ENCODE results near the gene VPS37B.
A peak's percentile ranks its signal among the peaks of the same experiment; 100 is the strongest.

The VPS37B gene

GRCh38 chr12:122865268-122866231 lies 30.4 kb downstream of the VPS37B start:
- H3K27ac ChIP-seq: no peak overlapping the region
- TF ChIP-seq ZFX (IDR thresholded peaks at IDR 0.05): no peak
- peak; percentile 65 for TF ChIP-seq CTCF (conservative IDR thresholded peaks at IDR 0.05)

- no peak overlapping the region for H3K27ac ChIP-seq
- no peak for TF ChIP-seq CTCF (conservative IDR thresholded peaks at IDR 0.05)
- no peak for TF ChIP-seq ZFX (IDR thresholded peaks at IDR 0.05)
Observed at GRCh38 chr12:122864894-122865253, 31.1 kb downstream of the VPS37B start.

GRCh38 chr12:122862872-122863701 lies 32.8 kb downstream of the VPS37B start:
- peak overlapping the region; percentile 68 for H3K27ac ChIP-seq
- TF ChIP-seq CTCF (conservative IDR thresholded peaks at IDR 0.05) (no peak), ZFX (IDR thresholded peaks at IDR 0.05) (no peak)

GRCh38 chr12:122862110-122862634 lies 33.8 kb downstream of the VPS37B start:
- no peak for TF ChIP-seq CTCF (conservative IDR thresholded peaks at IDR 0.05)
- no peak for TF ChIP-seq ZFX (IDR thresholded peaks at IDR 0.05)
- H3K27ac ChIP-seq: peak overlapping the region; percentile 68

GRCh38 chr12:122861587-122861970 lies 34.3 kb downstream of the VPS37B start:
- no peak overlapping the region; the same call in 1 of the 2 replicates for H3K27ac ChIP-seq
- no peak for TF ChIP-seq ZFX (IDR thresholded peaks at IDR 0.05)
- TF ChIP-seq CTCF (conservative IDR thresholded peaks at IDR 0.05): no peak

- TF ChIP-seq CTCF (conservative IDR thresholded peaks at IDR 0.05): no peak
- no peak for TF ChIP-seq ZFX (IDR thresholded peaks at IDR 0.05)
- H3K27ac ChIP-seq: peak overlapping the region; percentile 24
Observed at GRCh38 chr12:122860854-122861586, 34.9 kb downstream of the VPS37B start.
